Measurements from ENCODE around the gene BCL2. TPM values are rescaled to one million over a fixed set of nuclear protein-coding genes. Genes with fewer than 3 reads are reported as not detected.

Gene BCL2
- total RNA-seq, 1 experiment from 2014 or later = 2.5 TPM

DNA sequence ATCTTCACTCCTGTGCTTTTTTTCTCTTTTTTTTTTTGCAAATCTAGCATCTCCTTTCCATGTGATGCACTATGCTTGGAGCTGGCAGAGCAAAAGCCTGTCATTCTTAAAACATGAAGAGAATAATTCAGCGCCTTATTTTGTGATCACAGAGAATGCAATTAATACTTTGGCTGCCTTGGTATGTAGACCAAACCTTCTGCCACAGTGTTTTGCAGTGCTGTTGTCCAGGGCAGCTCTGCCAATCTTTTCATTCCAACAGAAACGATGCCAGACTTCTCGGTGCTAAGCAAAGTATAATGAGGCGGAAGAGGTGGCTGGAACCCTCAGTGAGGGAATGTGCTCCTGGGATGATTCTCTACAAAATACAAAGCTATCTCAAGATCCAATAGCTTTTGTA lies 25.6 kb downstream of the BCL2 start:
- Histone ChIP-seq H3K27me3 (ENCODE audit: insufficient read depth, low read length) (no peaks in the 10 kb centered on the region), H3K4me3 (replicated peaks in 1 of 2; ENCODE audit: low read depth in 1 of 2, low read length in 2 of 2) (no peak overlapping the region), H3K4me1 (ENCODE audit: control insufficient read depth in 1 of 2, insufficient read depth in 2 of 2, low read length in 2 of 2) (no peaks in the 10 kb centered on the region), H3K79me2 (ENCODE audit: insufficient read depth, low read length) (no peaks in the 10 kb centered on the region), H4K20me1 (ENCODE audit: insufficient read depth) (no peaks in the 10 kb centered on the region), H3K9me3 (ENCODE audit: control insufficient read depth in 1 of 2, insufficient read depth in 1 of 2, low read depth in 1 of 2, low read length in 2 of 2) (no peaks in the 10 kb centered on the region), H3K36me3 (ENCODE audit: control insufficient read depth in 1 of 2, insufficient read depth in 2 of 2, low read length in 2 of 2) (no peaks in the 10 kb centered on the region), H2AFZ (ENCODE audit: low read depth, low read length, poor library complexity, severe bottlenecking) (no peak overlapping the region), H3K9ac (ENCODE audit: low read length) (no peak overlapping the region), H3K4me2 (ENCODE audit: low read length) (no peak overlapping the region), H3K9me2 (ENCODE audit: insufficient read depth) (no peaks in the 10 kb centered on the region; the same call in 1 of the 2 replicates), H3K27ac (ENCODE audit: low read depth, low read length) (no peak overlapping the region)
- intact Hi-C loops (cut with micrococcal nuclease) = no loop called here
- ChIA-PET CTCF (no interaction called here), POLR2A (no interaction called here), RAD21 (ENCODE audit: low non-redundant PET in 1 of 2, low total read pairs in 2 of 2, uncharacterized antibody in 2 of 2, unreplicated experiment in 2 of 2) (no interaction called here)
- DNase-seq (ENCODE audit: low read depth, low spot score) = no peak
- no peak for TF ChIP-seq YY1 (IDR thresholded peaks at IDR 0.05; ENCODE audit: extremely low read depth, insufficient replicate concordance, low read depth, low read length)
- no peak for TF ChIP-seq POLR2AphosphoS5 (IDR thresholded peaks at IDR 0.05; ENCODE audit: low read depth, low read length)
- TF ChIP-seq, protein P1, sequence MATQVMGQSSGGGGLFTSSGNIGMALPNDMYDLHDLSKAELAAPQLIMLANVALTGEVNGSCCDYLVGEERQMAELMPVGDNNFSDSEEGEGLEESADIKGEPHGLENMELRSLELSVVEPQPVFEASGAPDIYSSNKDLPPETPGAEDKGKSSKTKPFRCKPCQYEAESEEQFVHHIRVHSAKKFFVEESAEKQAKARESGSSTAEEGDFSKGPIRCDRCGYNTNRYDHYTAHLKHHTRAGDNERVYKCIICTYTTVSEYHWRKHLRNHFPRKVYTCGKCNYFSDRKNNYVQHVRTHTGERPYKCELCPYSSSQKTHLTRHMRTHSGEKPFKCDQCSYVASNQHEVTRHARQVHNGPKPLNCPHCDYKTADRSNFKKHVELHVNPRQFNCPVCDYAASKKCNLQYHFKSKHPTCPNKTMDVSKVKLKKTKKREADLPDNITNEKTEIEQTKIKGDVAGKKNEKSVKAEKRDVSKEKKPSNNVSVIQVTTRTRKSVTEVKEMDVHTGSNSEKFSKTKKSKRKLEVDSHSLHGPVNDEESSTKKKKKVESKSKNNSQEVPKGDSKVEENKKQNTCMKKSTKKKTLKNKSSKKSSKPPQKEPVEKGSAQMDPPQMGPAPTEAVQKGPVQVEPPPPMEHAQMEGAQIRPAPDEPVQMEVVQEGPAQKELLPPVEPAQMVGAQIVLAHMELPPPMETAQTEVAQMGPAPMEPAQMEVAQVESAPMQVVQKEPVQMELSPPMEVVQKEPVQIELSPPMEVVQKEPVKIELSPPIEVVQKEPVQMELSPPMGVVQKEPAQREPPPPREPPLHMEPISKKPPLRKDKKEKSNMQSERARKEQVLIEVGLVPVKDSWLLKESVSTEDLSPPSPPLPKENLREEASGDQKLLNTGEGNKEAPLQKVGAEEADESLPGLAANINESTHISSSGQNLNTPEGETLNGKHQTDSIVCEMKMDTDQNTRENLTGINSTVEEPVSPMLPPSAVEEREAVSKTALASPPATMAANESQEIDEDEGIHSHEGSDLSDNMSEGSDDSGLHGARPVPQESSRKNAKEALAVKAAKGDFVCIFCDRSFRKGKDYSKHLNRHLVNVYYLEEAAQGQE (IDR thresholded peaks at IDR 0.05; ENCODE audit: low read depth) = no peak
- TF ChIP-seq ELF1 (IDR thresholded peaks at IDR 0.05; ENCODE audit: borderline replicate concordance, low read depth) = no peak
- TF ChIP-seq, protein P2, sequence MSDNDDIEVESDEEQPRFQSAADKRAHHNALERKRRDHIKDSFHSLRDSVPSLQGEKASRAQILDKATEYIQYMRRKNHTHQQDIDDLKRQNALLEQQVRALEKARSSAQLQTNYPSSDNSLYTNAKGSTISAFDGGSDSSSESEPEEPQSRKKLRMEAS (IDR thresholded peaks at IDR 0.05) = no peak
- TF ChIP-seq ZNF274 (IDR thresholded peaks at IDR 0.05; ENCODE audit: low read depth, low read length) = no peak
- no peak for TF ChIP-seq SP1 (IDR thresholded peaks at IDR 0.05; ENCODE audit: low read depth)
- no peak for TF ChIP-seq ZFX (IDR thresholded peaks at IDR 0.05)
- no peak for TF ChIP-seq EGR1 (IDR thresholded peaks at IDR 0.05; ENCODE audit: low read depth)
- TF ChIP-seq JUND (IDR thresholded peaks at IDR 0.05) = no peak
- TF ChIP-seq, protein P3, sequence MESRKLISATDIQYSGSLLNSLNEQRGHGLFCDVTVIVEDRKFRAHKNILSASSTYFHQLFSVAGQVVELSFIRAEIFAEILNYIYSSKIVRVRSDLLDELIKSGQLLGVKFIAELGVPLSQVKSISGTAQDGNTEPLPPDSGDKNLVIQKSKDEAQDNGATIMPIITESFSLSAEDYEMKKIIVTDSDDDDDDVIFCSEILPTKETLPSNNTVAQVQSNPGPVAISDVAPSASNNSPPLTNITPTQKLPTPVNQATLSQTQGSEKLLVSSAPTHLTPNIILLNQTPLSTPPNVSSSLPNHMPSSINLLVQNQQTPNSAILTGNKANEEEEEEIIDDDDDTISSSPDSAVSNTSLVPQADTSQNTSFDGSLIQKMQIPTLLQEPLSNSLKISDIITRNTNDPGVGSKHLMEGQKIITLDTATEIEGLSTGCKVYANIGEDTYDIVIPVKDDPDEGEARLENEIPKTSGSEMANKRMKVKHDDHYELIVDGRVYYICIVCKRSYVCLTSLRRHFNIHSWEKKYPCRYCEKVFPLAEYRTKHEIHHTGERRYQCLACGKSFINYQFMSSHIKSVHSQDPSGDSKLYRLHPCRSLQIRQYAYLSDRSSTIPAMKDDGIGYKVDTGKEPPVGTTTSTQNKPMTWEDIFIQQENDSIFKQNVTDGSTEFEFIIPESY (IDR thresholded peaks at IDR 0.05; ENCODE audit: extremely low read depth, insufficient replicate concordance, low read length) = no peak
- no peak for TF ChIP-seq EZH2phosphoT487 (IDR thresholded peaks at IDR 0.05; ENCODE audit: borderline replicate concordance)
- TF ChIP-seq RAD21 (IDR thresholded peaks at IDR 0.05; ENCODE audit: low read depth) = no peak
- TF ChIP-seq POLR2A (IDR thresholded peaks at IDR 0.05; ENCODE audit: borderline replicate concordance, extremely low read depth, insufficient read depth, insufficient read length) = no peak
- TF ChIP-seq SIN3A (IDR thresholded peaks at IDR 0.05; ENCODE audit: low read depth) = no peak
- TF ChIP-seq EZH2 (IDR thresholded peaks at IDR 0.05) = no peak
- no peak for TF ChIP-seq CEBPB (IDR thresholded peaks at IDR 0.05; ENCODE audit: low read depth)
- TF ChIP-seq, protein P4, sequence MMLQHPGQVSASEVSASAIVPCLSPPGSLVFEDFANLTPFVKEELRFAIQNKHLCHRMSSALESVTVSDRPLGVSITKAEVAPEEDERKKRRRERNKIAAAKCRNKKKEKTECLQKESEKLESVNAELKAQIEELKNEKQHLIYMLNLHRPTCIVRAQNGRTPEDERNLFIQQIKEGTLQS (IDR thresholded peaks at IDR 0.05) = no peak
- BruUV-seq (replicated peaks) = no TSS peak
- no peak for ATAC-seq
